HG03139 (cell line): ENCODE results near the gene EXOC8.
"Not testable (repeated sequence)": the region's sequence is repeated elsewhere in the genome, so short reads cannot be mapped to it uniquely, and the experiment has no call there.

ENCODE experiments used
- ATAC-seq: cut with Tn5 transposase; IDR thresholded peaks from one replicate; pipeline ENCODE4 v1.9.1; 2021; ENCODE audit not compliant: unreplicated experiment

EXOC8 gene

GRCh38 chr1:231353086-231353485 lies 15.4 kb upstream of the EXOC8 start:
- no peak for ATAC-seq

- no peak for ATAC-seq
Measured at GRCh38 chr1:231351816-231352215, 14.2 kb upstream of the EXOC8 start.

- ATAC-seq: not testable (repeated sequence)
Measured at GRCh38 chr1:231348856-231349255, 11.2 kb upstream of the EXOC8 start.

- ATAC-seq: no peak
Measured at GRCh38 chr1:231348442-231348841, 10.8 kb upstream of the EXOC8 start.

DNA sequence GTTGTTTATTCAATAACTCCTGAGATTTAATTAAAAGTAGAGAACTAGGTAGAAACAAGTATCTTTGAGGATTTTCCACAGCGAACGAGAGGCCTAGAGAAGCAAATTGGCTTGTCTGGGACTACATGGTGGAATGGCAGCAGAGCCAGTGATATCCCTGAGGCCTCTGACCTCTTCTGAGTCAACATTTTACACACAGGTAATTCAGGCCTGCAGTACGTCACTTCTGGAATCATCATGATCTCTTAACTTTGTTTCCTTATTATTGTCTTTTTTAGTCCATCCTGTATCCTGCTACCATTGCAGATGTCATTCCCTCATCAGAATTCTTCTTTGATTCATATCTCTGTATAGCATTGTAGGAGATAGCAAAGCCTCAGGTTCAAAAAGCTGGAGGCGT lies 10.3 kb upstream of the EXOC8 start:
- ATAC-seq: no peak

- ATAC-seq: no peak
Measured at GRCh38 chr1:231340328-231341013, 2.8 kb upstream of the EXOC8 start.

GRCh38 chr1:231338270-231339128 lies 847 bp upstream of the EXOC8 start, which contains the start of gene SPRTN:
TSS of gene SPRTN (plus strand) at chr1:231338293. CDS start at chr1:231338384, 91 bp downstream.
- ATAC-seq: peak; percentile 4

DNA sequence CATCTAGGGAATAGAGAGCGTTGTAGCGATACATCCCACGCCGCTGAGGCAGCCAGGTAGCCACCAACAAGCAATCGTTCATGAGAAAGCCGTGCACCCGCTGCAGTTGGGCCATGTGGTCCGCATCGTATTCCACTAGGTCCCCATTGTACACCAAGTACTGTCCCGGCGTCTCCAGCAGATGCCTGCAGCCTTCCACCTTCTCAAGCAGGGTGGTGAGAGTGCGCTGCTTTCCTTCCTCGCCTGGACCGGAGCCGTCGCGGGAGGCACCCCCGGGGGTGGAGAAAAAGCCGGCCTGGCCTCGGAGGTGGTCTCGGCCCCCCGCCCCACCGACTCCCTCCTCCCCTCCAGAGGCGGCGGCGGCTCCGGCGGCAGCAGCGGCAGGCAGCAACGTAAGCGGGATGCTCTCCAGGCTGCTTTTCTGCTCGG lies 595 bp downstream of the EXOC8 start:
- peak; percentile 4 for ATAC-seq

DNA sequence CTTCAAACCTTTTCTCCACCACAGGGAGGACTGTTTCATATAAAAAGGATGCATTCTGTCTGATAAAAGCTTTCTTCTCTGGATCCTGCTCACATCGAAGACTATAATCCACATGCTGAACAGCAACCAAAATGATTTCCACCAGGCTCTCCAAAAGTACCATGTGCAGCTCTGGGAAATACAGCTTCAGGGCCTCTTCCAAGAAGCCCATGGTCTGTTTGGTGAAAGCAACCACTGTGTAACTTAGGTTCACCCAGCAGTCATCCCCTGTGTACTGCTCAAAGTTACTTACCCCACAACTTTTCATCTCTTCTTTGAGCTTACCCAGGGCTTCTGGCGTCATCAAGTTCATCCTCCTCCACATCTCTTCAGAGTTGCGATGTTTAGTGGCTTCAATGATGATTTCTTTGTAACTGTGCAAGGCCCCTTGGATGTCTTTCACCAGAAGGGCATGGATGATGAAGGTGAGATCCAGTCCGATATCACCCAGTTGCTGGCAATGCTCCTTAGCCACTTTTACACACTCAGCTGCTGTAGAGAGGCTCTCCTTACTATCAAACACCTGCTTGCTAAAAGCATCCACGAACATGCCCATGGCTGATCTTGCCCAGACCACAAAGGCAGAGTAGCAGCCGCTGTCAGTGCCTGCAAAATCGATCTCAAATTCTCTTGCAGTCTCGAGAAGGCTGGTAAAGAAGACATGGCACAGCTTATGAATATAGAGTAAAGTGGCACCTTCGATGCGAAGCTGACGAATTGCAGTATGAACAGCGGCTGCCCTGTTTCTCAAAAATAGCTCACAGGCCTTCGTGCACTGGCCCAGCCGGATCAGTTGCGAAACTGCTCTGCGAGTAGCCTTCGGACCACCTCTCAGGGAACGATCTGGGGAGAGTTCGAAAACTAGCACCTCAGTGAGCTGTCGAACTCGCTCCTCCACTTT lies 1.7 kb downstream of the EXOC8 start:
- no peak for ATAC-seq

DNA sequence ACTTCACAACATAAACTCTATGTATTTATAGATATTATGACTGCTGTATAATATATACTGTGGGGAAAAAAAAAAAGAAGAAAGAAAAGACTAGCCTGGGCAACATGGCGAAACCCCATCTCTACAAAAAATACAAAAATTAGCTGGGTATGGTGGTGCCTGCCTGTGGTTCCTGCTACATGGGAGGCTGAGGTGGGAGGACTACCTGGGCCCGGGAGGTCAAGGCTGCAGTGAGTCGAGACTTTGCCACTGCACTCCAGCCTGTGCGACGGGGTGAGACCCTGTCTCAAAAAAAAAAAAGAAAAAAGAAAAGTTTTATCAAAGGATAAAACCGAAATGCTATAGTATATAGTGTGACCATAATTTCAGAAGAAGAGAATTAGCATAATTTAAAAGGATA lies 2.7 kb downstream of the EXOC8 start:
- no peak for ATAC-seq

- ATAC-seq: no peak
Measured at GRCh38 chr1:231334079-231334666, 3.5 kb downstream of the EXOC8 start.

- no peak for ATAC-seq
Measured at GRCh38 chr1:231332761-231333160, 4.9 kb downstream of the EXOC8 start.

GRCh38 chr1:231329483-231329882 lies 8.2 kb downstream of the EXOC8 start:
- no peak for ATAC-seq

- no peak for ATAC-seq
Measured at GRCh38 chr1:231327617-231328016, 10.0 kb downstream of the EXOC8 start.

DNA sequence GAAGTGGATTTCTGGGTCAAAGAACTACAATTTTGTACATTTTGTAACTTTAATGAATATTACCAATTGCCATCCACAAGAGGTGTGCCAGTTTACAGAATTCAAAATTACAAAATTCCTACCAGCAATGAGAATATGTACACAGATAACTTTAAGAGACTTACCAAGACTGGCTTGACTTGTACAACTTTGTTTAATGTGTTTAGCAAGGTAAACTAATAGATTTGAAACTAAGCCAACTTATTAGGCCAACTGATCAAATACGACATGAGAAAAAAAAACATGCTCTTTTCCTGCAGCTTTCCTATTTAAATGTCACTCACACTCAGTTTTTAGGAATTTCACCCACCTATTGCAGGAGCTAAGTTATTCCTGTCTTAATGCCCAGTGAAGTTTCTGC lies 11.4 kb downstream of the EXOC8 start:
- no peak for ATAC-seq

GRCh38 chr1:231324660-231325059 lies 13.0 kb downstream of the EXOC8 start:
- no peak for ATAC-seq

GRCh38 chr1:231322880-231323530 lies 14.6 kb downstream of the EXOC8 start:
- no peak for ATAC-seq

- ATAC-seq: no peak
Measured at GRCh38 chr1:231319080-231319479, 18.6 kb downstream of the EXOC8 start.

GRCh38 chr1:231318568-231318967 lies 19.1 kb downstream of the EXOC8 start:
- ATAC-seq: no peak

DNA sequence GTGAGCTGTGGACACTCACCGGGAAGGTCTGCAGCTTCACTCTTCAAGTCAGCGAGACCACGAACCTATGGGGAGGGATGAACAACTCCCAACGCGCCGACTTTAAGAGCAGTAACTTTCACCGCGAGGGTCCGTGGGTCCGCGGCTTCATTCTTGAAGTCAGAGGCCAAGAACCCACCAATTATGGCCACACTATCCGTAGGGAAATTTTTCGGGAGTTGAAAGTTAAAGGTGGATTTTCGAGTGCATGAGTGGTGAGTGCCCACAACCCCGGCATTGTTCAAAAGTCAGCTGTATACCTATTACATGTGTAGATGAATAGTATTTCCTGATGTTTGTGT lies 19.7 kb downstream of the EXOC8 start:
- no peak for ATAC-seq
